HepG2 (cell line): ENCODE measurements around the gene ABT1. TPM values are rescaled to one million over a fixed set of nuclear protein-coding genes. Genes with fewer than 3 reads are reported as not detected.

Source experiments
- CEBPB ChIP-seq: IDR thresholded peaks from 2 replicates; pipeline ENCODE4 v1.6.1; 2011; ENCODE audit warnings: low read depth, low read length, improper control_type of control experiment, borderline replicate concordance
- DBP ChIP-seq: sonication (generic); formaldehyde crosslinking; IDR thresholded peaks from 2 replicates; pipeline ENCODE4 v1.4.0; 2020; ENCODE audit warnings: missing genetic modification reagents; ENCODE audit errors: not compliant biosample characterization
- HIVEP1 ChIP-seq: sonication (generic); formaldehyde crosslinking; IDR thresholded peaks from 2 replicates; pipeline ENCODE4 v1.4.0; 2020; ENCODE audit warnings: mild to moderate bottlenecking, missing genetic modification reagents
- JUNB ChIP-seq: sonication (generic); formaldehyde crosslinking; IDR thresholded peaks from 2 replicates; pipeline ENCODE4 v1.8.0; 2022; ENCODE audit warnings: missing genetic modification reagents, mild to moderate bottlenecking, borderline replicate concordance
- LRRFIP1 ChIP-seq: sonication (generic); formaldehyde crosslinking; conservative IDR thresholded peaks from 2 replicates; pipeline ENCODE4 v1.4.0; 2020; ENCODE audit warnings: missing genetic modification reagents
- NCOA1 ChIP-seq: sonication (generic); formaldehyde crosslinking; IDR thresholded peaks from 2 replicates; pipeline ENCODE4 v1.9.0; 2021; ENCODE audit warnings: missing genetic modification reagents
- RARG ChIP-seq: sonication (generic); formaldehyde crosslinking; IDR thresholded peaks from 2 replicates; pipeline ENCODE4 v1.4.0; 2020; ENCODE audit warnings: low read depth, mild to moderate bottlenecking, missing genetic modification reagents
- REST ChIP-seq, 2 experiments: IDR thresholded peaks; 2 replicates each; pipeline ENCODE4 v1.6.1; 2011 to 2012; ENCODE audit warnings: low read length in 2 of 2, borderline replicate concordance in 1 of 2, low read depth in 1 of 2, mild to moderate bottlenecking in 1 of 2, moderate library complexity in 1 of 2
- SP5 ChIP-seq: IDR thresholded peaks from 2 replicates; pipeline ENCODE4 v1.6.1; 2016; ENCODE audit warnings: low read depth, borderline replicate concordance
- TCF7L2 ChIP-seq: IDR thresholded peaks from 2 replicates; pipeline ENCODE4 v1.6.1; 2011; ENCODE audit warnings: mild to moderate bottlenecking, low read depth, low read length, moderate library complexity
- ZNF446 ChIP-seq: sonication (generic); formaldehyde crosslinking; IDR thresholded peaks from 2 replicates; pipeline ENCODE4 v1.5.0; 2020; ENCODE audit warnings: mild to moderate bottlenecking, missing genetic modification reagents
- ZNF609 ChIP-seq: sonication (generic); formaldehyde crosslinking; IDR thresholded peaks from 2 replicates; pipeline ENCODE4 v1.4.0; 2020; ENCODE audit warnings: mild to moderate bottlenecking, missing genetic modification reagents, borderline replicate concordance
- ZNF75D ChIP-seq: sonication (generic); formaldehyde crosslinking; IDR thresholded peaks from 2 replicates; pipeline ENCODE4 v1.8.1; 2023; ENCODE audit warnings: missing genetic modification reagents, mild to moderate bottlenecking, borderline replicate concordance
- polyA plus RNA-seq, 8 experiments: library from polyadenylated mRNA; depleted of rRNA in 3 of 8; stranded (reverse) in 7 of 8; unstranded in 1 of 8; fragments of >200 nt; fragmentation: Illumina TruSeq in 4 of 8; extraction: Trizol in 4 of 8; gene quantifications; 2 replicates each; pipeline versions ENCODE4 v1.2.1 to v1.2.3, GENCODE V29; 2011 to 2016; ENCODE audit warnings: low read depth in 4 of 8, missing spikeins in 1 of 8, mixed read lengths in 1 of 8; ENCODE audit not compliant: insufficient read depth in 1 of 8
- total RNA-seq, 5 experiments: library from RNA; depleted of rRNA; stranded (reverse); fragments of >200 nt; fragmentation: Illumina TruSeq; extraction: Trizol; gene quantifications; 2 replicates each; pipeline ENCODE4 v1.2.3, GENCODE V29; 2016; ENCODE audit warnings: low read depth in 1 of 5

Gene ABT1
- total and polyA plus RNA-seq, 2 of the 13 experiments (the other 11 are each of a cell fraction or from before 2014, with no cell fraction given): 38.4 TPM

- no peak; a peak in 1 of 4 replicates for TF ChIP-seq REST (IDR thresholded peaks at IDR 0.05; ENCODE audit: borderline replicate concordance in 1 of 2, low read depth in 1 of 2, low read length in 2 of 2)
- no peak for TF ChIP-seq CEBPB
- TF ChIP-seq ZNF75D (CRISPR knock-in tag): no peak
- TF ChIP-seq LRRFIP1 (CRISPR knock-in tag): no peak
- no peak for TF ChIP-seq NCOA1 (CRISPR knock-in tag)
- no peak for TF ChIP-seq JUNB (CRISPR knock-in tag)
- TF ChIP-seq ZNF609 (CRISPR knock-in tag): no peak
- no peak for TF ChIP-seq SP5 (CRISPR knock-in tag)
- no peak for TF ChIP-seq ZNF446
- no peak for TF ChIP-seq HIVEP1 (CRISPR knock-in tag)
- TF ChIP-seq TCF7L2: no peak
- TF ChIP-seq DBP: no peak
- no peak for TF ChIP-seq RARG (CRISPR knock-in tag)
Observed at GRCh38 chr6:26553264-26553634, 43.5 kb upstream of the ABT1 start (continued).
